Keratinocyte (primary cell): ENCODE data around the gene ATP5IF1. TPM values are rescaled to one million over a fixed set of nuclear protein-coding genes. Genes with fewer than 3 reads are reported as not detected.

Source experiments
- DNase-seq: peaks from one replicate; pipeline ENCODE4 v3.0.0-alpha.2; 2011; ENCODE audit warnings: low read depth, missing footprints, low spot score
- FAIRE-seq: peaks from 2 replicates; lab custom pipeline; 2011; peaks lifted over from hg19 to GRCh38; lab: Jason Lieb, UNC
- H2AFZ ChIP-seq: 2 replicates; pipeline ENCODE4 v1.6.0; 2012; ENCODE audit warnings: low read length, control low read depth, inconsistent platforms; ENCODE audit not compliant: control insufficient read depth
- H3K27ac ChIP-seq: 2 replicates; pipeline ENCODE4 v1.5.1; 2011; ENCODE audit warnings: low read length; ENCODE audit not compliant: control insufficient read depth, insufficient read depth
- H3K27me3 ChIP-seq: 3 replicates; pipeline ENCODE4 v1.6.0; 2011; ENCODE audit warnings: low read length; ENCODE audit not compliant: control insufficient read depth, insufficient read depth; ENCODE audit errors: extremely low read depth
- H3K36me3 ChIP-seq, 2 experiments: 2 replicates in 1 of 2; 3 replicates in 1 of 2; pipeline ENCODE4 v1.5.1; 2011; ENCODE audit warnings: low read length in 2 of 2, mild to moderate bottlenecking in 1 of 2; ENCODE audit not compliant: control insufficient read depth in 2 of 2, insufficient read depth in 2 of 2; ENCODE audit errors: extremely low read depth in 1 of 2
- H3K4me1 ChIP-seq: 3 replicates; pipeline ENCODE4 v1.5.1; 2011; ENCODE audit warnings: low read length; ENCODE audit not compliant: control insufficient read depth, insufficient read depth; ENCODE audit errors: extremely low read depth
- H3K4me2 ChIP-seq: 3 replicates; pipeline ENCODE4 v1.6.0; 2011; ENCODE audit warnings: low read depth, low read length; ENCODE audit not compliant: control insufficient read depth, insufficient read depth; ENCODE audit errors: extremely low read depth
- H3K4me3 ChIP-seq, 3 experiments: fragments of 200-600 bp in 1 of 3; sonication (generic) in 1 of 3; 2 replicates in 2 of 3; 3 replicates in 1 of 3; pipeline ENCODE4 v1.5.1; 2011 to 2016; ENCODE audit warnings: low read length in 3 of 3, mild to moderate bottlenecking in 3 of 3, control low read depth in 2 of 3, inconsistent platforms in 1 of 3, low read depth in 1 of 3, mixed read lengths in 1 of 3, mixed run types in 1 of 3, moderate library complexity in 1 of 3; ENCODE audit not compliant: control insufficient read depth in 2 of 3, insufficient read depth in 2 of 3; ENCODE audit errors: extremely low read depth in 1 of 3
- H3K79me2 ChIP-seq: 2 replicates; pipeline ENCODE4 v1.6.0; 2012; ENCODE audit warnings: low read length; ENCODE audit not compliant: control insufficient read depth, insufficient read depth
- H3K9ac ChIP-seq: 3 replicates; pipeline ENCODE4 v1.6.0; 2011; ENCODE audit warnings: low read length; ENCODE audit not compliant: control insufficient read depth, insufficient read depth; ENCODE audit errors: extremely low read depth
- H3K9me1 ChIP-seq: 3 replicates; pipeline ENCODE4 v1.6.0; 2011; ENCODE audit warnings: low read length; ENCODE audit not compliant: control insufficient read depth, insufficient read depth; ENCODE audit errors: extremely low read depth
- H3K9me3 ChIP-seq: 2 replicates; pipeline ENCODE4 v1.5.1; 2012; ENCODE audit warnings: low read depth, low read length; ENCODE audit not compliant: control insufficient read depth
- H4K20me1 ChIP-seq: 3 replicates; pipeline ENCODE4 v1.6.0; 2011; ENCODE audit warnings: low read length; ENCODE audit not compliant: control insufficient read depth, insufficient read depth; ENCODE audit errors: extremely low read depth
- EZH2 ChIP-seq: IDR thresholded peaks from one replicate; pipeline ENCODE4 v1.6.1; 2012; ENCODE audit warnings: inconsistent platforms, mild to moderate bottlenecking, low read length, moderate library complexity
- dilution Hi-C: fragments of 300-500 bp; cut with MboI; formaldehyde crosslinking; loops from one replicate; pipeline ENCODE4 v1.7.0; 2020; ENCODE audit warnings: low sequenced_read_pairs; ENCODE audit not compliant: extremely low pct_ligation_motif_present
- polyA plus RNA-seq, 5 experiments: library from polyadenylated mRNA; depleted of rRNA in 3 of 5; stranded (reverse) in 3 of 5; stranded (forward) in 1 of 5; unstranded in 1 of 5; fragments of >200 nt; gene quantifications; 1 replicate in 1 of 5; 2 replicates in 3 of 5; 3 replicates in 1 of 5; pipeline versions ENCODE4 v1.2.1 to v1.2.3, GENCODE V29; 2011 to 2012; ENCODE audit warnings: missing spikeins in 2 of 5, low read depth in 1 of 5, low replicate concordance in 1 of 5
- TF ChIP-seq, protein P1 (sequence below), 3 experiments: IDR thresholded peaks in 1 of 3; conservative IDR thresholded peaks in 1 of 3; optimal IDR thresholded peaks in 1 of 3; 2 replicates in 2 of 3; 3 replicates in 1 of 3; pipeline versions ENCODE3 to v1.5.1; 2011; ENCODE audit warnings: low read length in 3 of 3, mild to moderate bottlenecking in 3 of 3, moderate library complexity in 2 of 3, control low read depth in 1 of 3, inconsistent platforms in 1 of 3; ENCODE audit not compliant: insufficient read depth in 2 of 3; ENCODE audit errors: extremely low read depth in 1 of 3

Gene ATP5IF1
- polyA plus RNA-seq, 1 donor (not counting 4 experiments of a cell fraction or from before 2014, with no cell fraction given): 332 TPM

DNA sequence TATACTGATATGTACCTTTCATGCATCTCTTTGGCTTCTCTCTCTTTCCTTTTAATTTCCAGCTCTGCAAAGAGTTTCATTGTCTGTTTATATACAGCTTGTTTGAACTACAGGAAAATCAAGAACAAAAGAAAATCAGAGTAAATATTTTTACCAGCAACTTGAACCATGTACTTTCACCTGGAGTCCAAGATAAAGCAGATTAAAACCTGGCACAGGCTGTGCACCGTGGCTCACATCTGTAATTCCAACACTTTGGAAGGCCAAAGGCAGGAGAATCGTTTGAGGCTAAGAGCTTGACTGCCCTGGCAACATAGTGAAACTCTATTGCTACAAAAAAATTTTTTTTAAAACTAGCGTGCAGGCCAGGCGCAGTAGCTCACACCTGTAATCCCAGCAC is 30.7 kb upstream of the ATP5IF1 start:
- Histone ChIP-seq H3K9me3 (no peaks in the 10 kb centered on the region), H3K9me1 (no peaks in the 10 kb centered on the region), H3K4me1 (no peaks in the 10 kb centered on the region), H3K36me3 (peaks cover 16 to 21% of the 10 kb centered on the region in 2 experiments), H3K79me2 (no peaks in the 10 kb centered on the region), H3K4me2 (no peak overlapping the region), H3K9ac (no peak overlapping the region), H3K27me3 (no peaks in the 10 kb centered on the region), H3K27ac (no peak overlapping the region), H2AFZ (no peak overlapping the region), H4K20me1 (no peaks in the 10 kb centered on the region), H3K4me3 (no peak overlapping the region)
- no peak for DNase-seq
- FAIRE-seq: no peak
- TF ChIP-seq, protein P1, sequence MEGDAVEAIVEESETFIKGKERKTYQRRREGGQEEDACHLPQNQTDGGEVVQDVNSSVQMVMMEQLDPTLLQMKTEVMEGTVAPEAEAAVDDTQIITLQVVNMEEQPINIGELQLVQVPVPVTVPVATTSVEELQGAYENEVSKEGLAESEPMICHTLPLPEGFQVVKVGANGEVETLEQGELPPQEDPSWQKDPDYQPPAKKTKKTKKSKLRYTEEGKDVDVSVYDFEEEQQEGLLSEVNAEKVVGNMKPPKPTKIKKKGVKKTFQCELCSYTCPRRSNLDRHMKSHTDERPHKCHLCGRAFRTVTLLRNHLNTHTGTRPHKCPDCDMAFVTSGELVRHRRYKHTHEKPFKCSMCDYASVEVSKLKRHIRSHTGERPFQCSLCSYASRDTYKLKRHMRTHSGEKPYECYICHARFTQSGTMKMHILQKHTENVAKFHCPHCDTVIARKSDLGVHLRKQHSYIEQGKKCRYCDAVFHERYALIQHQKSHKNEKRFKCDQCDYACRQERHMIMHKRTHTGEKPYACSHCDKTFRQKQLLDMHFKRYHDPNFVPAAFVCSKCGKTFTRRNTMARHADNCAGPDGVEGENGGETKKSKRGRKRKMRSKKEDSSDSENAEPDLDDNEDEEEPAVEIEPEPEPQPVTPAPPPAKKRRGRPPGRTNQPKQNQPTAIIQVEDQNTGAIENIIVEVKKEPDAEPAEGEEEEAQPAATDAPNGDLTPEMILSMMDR (optimal IDR thresholded peaks at IDR 0.05 in 1 of 3, IDR thresholded peaks at IDR 0.05 in 1 of 3, conservative IDR thresholded peaks at IDR 0.05 in 1 of 3; ENCODE audit: extremely low read depth in 1 of 3, insufficient read depth in 2 of 3, low read length in 3 of 3): no peak
- no peak for TF ChIP-seq EZH2
- dilution Hi-C loops: no loop called here

DNA sequence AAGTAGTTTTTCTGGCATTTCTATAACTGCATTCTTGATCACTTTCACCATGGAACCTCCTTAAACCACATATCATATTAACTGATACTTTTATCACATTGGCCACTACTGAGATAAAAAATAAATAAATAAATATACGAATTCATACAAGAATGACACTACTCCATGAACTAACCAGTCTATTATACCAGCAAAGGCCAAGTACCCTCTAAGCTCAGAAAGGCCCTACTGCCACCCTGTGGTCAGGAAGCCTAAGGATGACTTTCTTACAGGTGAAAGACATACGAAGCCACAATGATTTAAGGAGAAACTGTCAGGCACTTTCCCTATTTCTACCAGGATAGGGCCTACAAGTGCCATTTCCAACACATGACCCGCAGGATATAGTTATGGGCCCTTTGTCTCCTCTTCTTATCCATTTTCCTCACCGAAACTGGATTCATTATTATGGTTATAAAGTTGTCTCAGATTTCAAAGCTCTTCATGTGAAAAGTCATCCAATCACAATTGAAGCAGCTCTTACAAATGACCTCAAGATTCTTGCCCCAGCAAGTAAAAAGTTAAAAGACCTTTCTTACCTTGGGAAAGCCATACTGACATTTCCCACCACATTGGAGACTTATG is 27.0 kb upstream of the ATP5IF1 start:
- TF ChIP-seq, protein P1 (optimal IDR thresholded peaks at IDR 0.05 in 1 of 3, IDR thresholded peaks at IDR 0.05 in 1 of 3, conservative IDR thresholded peaks at IDR 0.05 in 1 of 3; ENCODE audit: extremely low read depth in 1 of 3, insufficient read depth in 2 of 3, low read length in 3 of 3): peak; percentile 62 to 77 (median 76)
- TF ChIP-seq EZH2: no peak
- no peaks in the 10 kb centered on the region for H3K79me2 ChIP-seq
- DNase-seq (no peak), FAIRE-seq (peak; percentile 86)
- no peak overlapping the region for H3K4me2 ChIP-seq
- H4K20me1 ChIP-seq: no peaks in the 10 kb centered on the region
- H3K9me1 ChIP-seq: no peaks in the 10 kb centered on the region
- dilution Hi-C loops: no loop called here
- peaks cover 14 to 17% of the 10 kb centered on the region in 2 experiments for H3K36me3 ChIP-seq
- H3K27me3 ChIP-seq: no peaks in the 10 kb centered on the region
- H3K27ac ChIP-seq: no peak overlapping the region
- no peaks in the 10 kb centered on the region for H3K9me3 ChIP-seq
- no peak overlapping the region for H3K4me3 ChIP-seq
- H2AFZ ChIP-seq: no peak overlapping the region
- H3K9ac ChIP-seq: no peak overlapping the region
- no peaks in the 10 kb centered on the region for H3K4me1 ChIP-seq
